Gastrocnemius medialis (tissue), 4 donors: Measurements from ENCODE around the gene INPP5A. TPM values are rescaled to one million over a fixed set of nuclear protein-coding genes. Genes with fewer than 3 reads are reported as not detected.

ENCODE experiments used
- ATAC-seq, 2 donors: fragments of 150-250 bp; one replicate each; pipeline ENCODE4 v1.9.1; 2016
- DNase-seq, 2 donors: peaks; one replicate each; pipeline ENCODE4 v3.0.0-alpha.2; 2019
- H3K27ac ChIP-seq, 4 donors: fragments of 200-600 bp; sonication (generic); 1 replicate in 1 of 4; 2 replicates in 3 of 4; pipeline ENCODE4 v1.5.1; 2016 to 2018; ENCODE audit warnings: mild to moderate bottlenecking in 2 of 4, moderate library complexity in 1 of 4
- H3K27me3 ChIP-seq, 3 donors: fragments of 200-600 bp; sonication (generic) in 2 of 3; 1 replicate in 1 of 3; 2 replicates in 2 of 3; pipeline versions ENCODE4 v1.5.1 to v1.6.0; 2016 to 2019; ENCODE audit warnings: mild to moderate bottlenecking in 1 of 3, moderate library complexity in 1 of 3
- H3K36me3 ChIP-seq, 2 donors: fragments of 200-600 bp; sonication (generic) in 1 of 2; one replicate each; pipeline ENCODE4 v1.5.1; 2017 to 2018
- H3K4me1 ChIP-seq, 2 donors: fragments of 200-600 bp; sonication (generic) in 1 of 2; one replicate each; pipeline ENCODE4 v1.5.1; 2016 to 2017; ENCODE audit warnings: mild to moderate bottlenecking in 2 of 2
- H3K4me3 ChIP-seq, 4 donors: fragments of 200-600 bp; sonication (generic) in 3 of 4; 1 replicate in 1 of 4; 2 replicates in 3 of 4; pipeline ENCODE4 v1.5.1; 2016 to 2019; ENCODE audit warnings: mild to moderate bottlenecking in 2 of 4
- H3K9me3 ChIP-seq, 3 donors: fragments of 200-600 bp; sonication (generic) in 2 of 3; 1 replicate in 1 of 3; 2 replicates in 2 of 3; pipeline ENCODE4 v1.5.1; 2016 to 2019
- CTCF ChIP-seq, 5 experiments: fragments of 450-650 bp in 3 of 5; fragments of 200-600 bp in 2 of 5; sonication (generic) in 2 of 5; IDR thresholded peaks in 4 of 5; conservative IDR thresholded peaks in 1 of 5; 1 replicate in 4 of 5; 2 replicates in 1 of 5; pipeline ENCODE4 v1.5.1; 2016 to 2019; ENCODE audit warnings: antibody characterized with exemption in 5 of 5, mild to moderate bottlenecking in 3 of 5, moderate library complexity in 3 of 5
- POLR2A ChIP-seq, 2 donors: fragments of 450-650 bp; IDR thresholded peaks; one replicate each; pipeline ENCODE4 v1.6.1; 2017; ENCODE audit warnings: antibody characterized with exemption in 2 of 2, mild to moderate bottlenecking in 2 of 2, moderate library complexity in 2 of 2
- in situ Hi-C, 4 donors: fragments of 200-750 bp; cut with MboI; loops; one replicate each; pipeline versions ENCODE4 v1.15.0 to v1.8.0; 2017; ENCODE audit warnings: low sequenced_read_pairs in 4 of 4
- intact Hi-C: fragments of 100-400 bp; cut with DNase I; formaldehyde crosslinking; loops from one replicate; pipeline ENCODE4 v1.15.1; 2023; ENCODE audit warnings: low total_unique reads
- total RNA-seq, 4 donors: library from RNA; depleted of rRNA; stranded (reverse); fragments of >200 nt; gene quantifications; one replicate each; pipeline versions ENCODE4 v1.1.0 to v1.2.3, GENCODE V29; 2016

Gene INPP5A
- total RNA-seq, 4 donors from 2014 or later, result 74.9 to 107 (median 92.4) TPM

- in situ Hi-C loops (no loop called here), intact Hi-C loops (no loop called here)
- peaks cover 0 to 3% of the 10 kb centered on the region in 2 donors for H3K36me3 ChIP-seq
- H3K4me1 ChIP-seq, result no peaks in the 10 kb centered on the region
- ATAC-seq (no peak), DNase-seq (no peak)
- H3K27me3 ChIP-seq, result no peaks in the 10 kb centered on the region
- H3K9me3 ChIP-seq, result no peaks in the 10 kb centered on the region
- TF ChIP-seq POLR2A (IDR thresholded peaks at IDR 0.05) (no peak), CTCF (IDR thresholded peaks at IDR 0.05 in 4 of 5, conservative IDR thresholded peaks at IDR 0.05 in 1 of 5) (no peak)
- H3K27ac ChIP-seq, result no peak overlapping the region
- no peak overlapping the region for H3K4me3 ChIP-seq
Measured at GRCh38 chr10:132692311-132692710, 154.7 kb downstream of the INPP5A start.

GRCh38 chr10:132693676-132694075 is 156.1 kb downstream of the INPP5A start:
- Histone ChIP-seq H3K4me1 (no peaks in the 10 kb centered on the region), H3K4me3 (no peak overlapping the region), H3K9me3 (no peaks in the 10 kb centered on the region), H3K36me3 (peaks cover 0 to 5% of the 10 kb centered on the region in 2 donors), H3K27ac (no peak overlapping the region), H3K27me3 (no peaks in the 10 kb centered on the region)
- in situ Hi-C loops (no loop called here), intact Hi-C loops (no loop called here)
- TF ChIP-seq POLR2A (IDR thresholded peaks at IDR 0.05), result no peak
- TF ChIP-seq CTCF (IDR thresholded peaks at IDR 0.05 in 4 of 5, conservative IDR thresholded peaks at IDR 0.05 in 1 of 5), result no peak
- DNase-seq (no peak), ATAC-seq (no peak)

GRCh38 chr10:132696204-132696603 is 158.6 kb downstream of the INPP5A start:
- ATAC-seq (no peak), DNase-seq (no peak)
- Histone ChIP-seq H3K9me3 (no peaks in the 10 kb centered on the region), H3K4me3 (no peak overlapping the region), H3K27me3 (no peaks in the 10 kb centered on the region), H3K4me1 (no peaks in the 10 kb centered on the region), H3K27ac (no peak overlapping the region), H3K36me3 (peaks cover 0 to 4% of the 10 kb centered on the region in 2 donors)
- intact Hi-C loops, result no loop called here
- in situ Hi-C loops, result no loop called here
- TF ChIP-seq POLR2A (IDR thresholded peaks at IDR 0.05) (no peak), CTCF (IDR thresholded peaks at IDR 0.05 in 4 of 5, conservative IDR thresholded peaks at IDR 0.05 in 1 of 5) (no peak)

GRCh38 chr10:132696728-132697577 is 159.4 kb downstream of the INPP5A start:
- no peaks in the 10 kb centered on the region for H3K4me1 ChIP-seq
- in situ Hi-C loops, result no loop called here
- H3K4me3 ChIP-seq, result no peak overlapping the region
- no peak overlapping the region for H3K27ac ChIP-seq
- no peaks in the 10 kb centered on the region for H3K9me3 ChIP-seq
- DNase-seq, result no peak
- ATAC-seq, result no peak
- peaks cover 0 to 4% of the 10 kb centered on the region in 2 donors for H3K36me3 ChIP-seq
- no peak for TF ChIP-seq CTCF (IDR thresholded peaks at IDR 0.05 in 4 of 5, conservative IDR thresholded peaks at IDR 0.05 in 1 of 5)
- TF ChIP-seq POLR2A (IDR thresholded peaks at IDR 0.05), result no peak
- intact Hi-C loops, result no loop called here
- no peaks in the 10 kb centered on the region for H3K27me3 ChIP-seq
